H9 (cell line): ENCODE measurements around the gene TNRC6C. TPM values are rescaled to one million over a fixed set of nuclear protein-coding genes. Genes with fewer than 3 reads are reported as not detected.

Experiments
- DNase-seq: peaks from one replicate; pipeline ENCODE4 v3.0.0-alpha.2; 2017
- H2AFZ ChIP-seq: one replicate; pipeline ENCODE4 v1.6.1; 2013; ENCODE audit warnings: mild to moderate bottlenecking, low read length, control low read depth, moderate library complexity
- H2AK5ac ChIP-seq: 2 replicates; pipeline ENCODE4 v1.6.1; 2013; ENCODE audit warnings: low read length, control low read depth, mixed read lengths; ENCODE audit not compliant: insufficient read length
- H2BK120ac ChIP-seq: one replicate; pipeline ENCODE4 v1.6.1; 2013; ENCODE audit warnings: low read depth, mild to moderate bottlenecking, low read length, control low read depth, inconsistent platforms; ENCODE audit not compliant: poor library complexity, severe bottlenecking
- H2BK12ac ChIP-seq: 2 replicates; pipeline ENCODE4 v1.6.1; 2013; ENCODE audit warnings: low read length, control low read depth, mixed read lengths, low read depth; ENCODE audit not compliant: insufficient read length
- H2BK15ac ChIP-seq: 2 replicates; pipeline ENCODE4 v1.6.1; 2013; ENCODE audit warnings: low read depth, low read length, control low read depth
- H2BK20ac ChIP-seq: one replicate; pipeline ENCODE4 v1.6.1; 2013; ENCODE audit warnings: low read depth, mild to moderate bottlenecking, low read length, control low read depth, inconsistent platforms; ENCODE audit not compliant: poor library complexity, severe bottlenecking
- H2BK5ac ChIP-seq: 2 replicates; pipeline ENCODE4 v1.6.1; 2013; ENCODE audit warnings: low read length, control low read depth, mixed read lengths; ENCODE audit not compliant: insufficient read length
- H3K14ac ChIP-seq: 2 replicates; pipeline ENCODE4 v1.6.1; 2013; ENCODE audit warnings: low read length, control low read depth; ENCODE audit not compliant: insufficient read depth
- H3K18ac ChIP-seq: 2 replicates; pipeline ENCODE4 v1.6.1; 2013; ENCODE audit warnings: low read depth, mild to moderate bottlenecking, mixed read lengths, low read length, control low read depth; ENCODE audit not compliant: insufficient read length
- H3K23ac ChIP-seq: 2 replicates; pipeline ENCODE4 v1.6.1; 2013; ENCODE audit warnings: low read length, control low read depth, mixed read lengths, low read depth; ENCODE audit not compliant: insufficient read length
- H3K23me2 ChIP-seq: 2 replicates; pipeline ENCODE4 v1.6.1; 2013; ENCODE audit warnings: low read depth, mild to moderate bottlenecking, mixed read lengths, low read length, control low read depth; ENCODE audit not compliant: insufficient read length, poor library complexity, severe bottlenecking
- H3K27ac ChIP-seq: 2 replicates; pipeline ENCODE4 v1.5.1; 2013; ENCODE audit warnings: low read length, control low read depth, mixed read lengths, low read depth; ENCODE audit not compliant: insufficient read length
- H3K27me3 ChIP-seq: 2 replicates; pipeline ENCODE4 v1.6.1; 2013; ENCODE audit warnings: low read length, control low read depth, inconsistent platforms; ENCODE audit not compliant: insufficient read depth
- H3K4ac ChIP-seq: 2 replicates; pipeline ENCODE4 v1.6.1; 2013; ENCODE audit warnings: low read depth, mild to moderate bottlenecking, control low read depth, inconsistent platforms, low read length, moderate library complexity
- H3K4me1 ChIP-seq: 2 replicates; pipeline ENCODE4 v1.6.1; 2013; ENCODE audit warnings: low read length, control low read depth, inconsistent platforms; ENCODE audit not compliant: insufficient read depth
- H3K4me2 ChIP-seq: 2 replicates; pipeline ENCODE4 v1.6.1; 2013; ENCODE audit warnings: low read length, control low read depth, mixed read lengths; ENCODE audit not compliant: insufficient read length, insufficient read depth
- H3K56ac ChIP-seq: 2 replicates; pipeline ENCODE4 v1.6.1; 2013; ENCODE audit warnings: low read depth, mild to moderate bottlenecking, mixed read lengths, low read length, control low read depth; ENCODE audit not compliant: insufficient read length
- H3K79me1 ChIP-seq: 2 replicates; pipeline ENCODE4 v1.6.1; 2013; ENCODE audit warnings: low read depth, mild to moderate bottlenecking, moderate library complexity, low read length, control low read depth, inconsistent platforms; ENCODE audit not compliant: insufficient read depth, poor library complexity, severe bottlenecking
- H3K79me2 ChIP-seq: 2 replicates; pipeline ENCODE4 v1.6.1; 2013; ENCODE audit warnings: low read length, control low read depth, inconsistent platforms; ENCODE audit not compliant: insufficient read depth
- H3K9ac ChIP-seq: 2 replicates; pipeline ENCODE4 v1.6.1; 2013; ENCODE audit warnings: low read length, control low read depth, mixed read lengths; ENCODE audit not compliant: insufficient read length; ENCODE audit errors: extremely low read depth
- H3K9me3 ChIP-seq: one replicate; pipeline ENCODE4 v1.6.1; 2013; ENCODE audit warnings: low read depth, low read length, inconsistent platforms; ENCODE audit not compliant: control insufficient read depth
- H3T11ph ChIP-seq: one replicate; pipeline ENCODE4 v1.6.1; 2013; ENCODE audit warnings: mild to moderate bottlenecking, low read length, control low read depth, inconsistent platforms
- H4K20me1 ChIP-seq: one replicate; pipeline ENCODE4 v1.6.1; 2013; ENCODE audit not compliant: control insufficient read depth, insufficient read length, insufficient read depth
- H4K5ac ChIP-seq: 2 replicates; pipeline ENCODE4 v1.6.1; 2013; ENCODE audit warnings: low read depth, mild to moderate bottlenecking, mixed read lengths, low read length, control low read depth; ENCODE audit not compliant: insufficient read length
- H4K8ac ChIP-seq: replicated peaks from 2 replicates; pipeline ENCODE4 v1.6.1; 2013; ENCODE audit warnings: low read length, control low read depth, mixed read lengths, low read depth; ENCODE audit not compliant: insufficient read length
- H4K91ac ChIP-seq: 2 replicates; pipeline ENCODE4 v1.6.1; 2013; ENCODE audit warnings: low read depth, mild to moderate bottlenecking, moderate library complexity, mixed read lengths, low read length, control low read depth; ENCODE audit not compliant: insufficient read length
- H3K27ac Mint-ChIP-seq, 3 experiments: 2 replicates in 2 of 3; 3 replicates in 1 of 3; pipeline ENCODE4 v1.8.0; 2020 to 2021; ENCODE audit warnings: mixed read lengths in 3 of 3, mild to moderate bottlenecking in 1 of 3, moderate library complexity in 1 of 3
- H3K27me3 Mint-ChIP-seq: 2 replicates; pipeline ENCODE4 v1.8.0; 2021; ENCODE audit warnings: low read depth, mild to moderate bottlenecking, moderate library complexity, mixed read lengths
- H3K36me3 Mint-ChIP-seq, 3 experiments: 2 replicates in 2 of 3; 3 replicates in 1 of 3; pipeline ENCODE4 v1.8.0; 2020 to 2021; ENCODE audit warnings: low read depth in 3 of 3, mixed read lengths in 3 of 3; ENCODE audit not compliant: insufficient read depth in 1 of 3
- H3K4me1 Mint-ChIP-seq, 2 experiments: 2 replicates each; pipeline ENCODE4 v1.8.0; 2020; ENCODE audit warnings: mixed read lengths in 2 of 2
- H3K4me3 Mint-ChIP-seq, 2 experiments: 2 replicates in 1 of 2; 3 replicates in 1 of 2; pipeline ENCODE4 v1.8.0; 2020 to 2021; ENCODE audit warnings: mild to moderate bottlenecking in 2 of 2, mixed read lengths in 2 of 2, moderate library complexity in 1 of 2
- H3K9me3 Mint-ChIP-seq, 2 experiments: 2 replicates in 1 of 2; 3 replicates in 1 of 2; pipeline ENCODE4 v1.8.0; 2020; ENCODE audit warnings: mild to moderate bottlenecking in 2 of 2, mixed read lengths in 2 of 2, moderate library complexity in 1 of 2
- WGBS: extraction: QIAGEN DNeasy Blood & Tissue Kit; methylation state at CpG from one replicate; pipeline ENCODE4 v1.1.7; 2013; ENCODE audit warnings: missing lambda C conversion rate, low lambda C conversion rate, mixed read lengths; ENCODE audit not compliant: insufficient read length; ENCODE audit errors: extremely low coverage; 5-methylcytosine and 5-hydroxymethylcytosine counted together
- total RNA-seq: library from RNA; stranded (reverse); gene quantifications from 2 replicates; pipeline ENCODE4 v1.2.1, GENCODE V29; 2021
- TF ChIP-seq, protein P1 (sequence below): fragments of 200-600 bp; sonication (generic); conservative IDR thresholded peaks from 3 replicates; pipeline ENCODE4 v1.8.0; 2021; ENCODE audit warnings: antibody characterized with exemption, mild to moderate bottlenecking

TNRC6C gene
- total RNA-seq, 1 experiment from 2014 or later = 24.7 TPM

DNA sequence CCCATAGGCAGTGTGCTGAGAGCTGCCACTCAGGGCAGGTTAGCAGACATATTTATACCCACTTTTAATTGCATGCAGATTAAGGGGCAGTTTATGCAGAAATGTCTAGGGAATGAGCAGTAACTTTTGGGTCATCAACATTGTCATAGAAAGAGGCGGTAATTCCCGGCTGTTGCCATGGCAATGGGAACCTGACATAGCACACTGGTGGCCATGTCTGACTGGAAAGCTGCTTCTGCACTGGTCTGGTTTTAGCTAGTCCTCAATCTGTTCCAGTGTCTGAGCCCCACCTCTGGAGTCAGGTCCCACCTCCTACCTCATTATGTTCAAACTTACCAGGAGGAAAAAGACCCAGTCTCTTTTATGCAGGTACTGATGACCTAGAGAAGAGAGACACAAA lies 31.5 kb upstream of the TNRC6C start:
- H2BK12ac ChIP-seq = no peak overlapping the region
- no peak overlapping the region for H3K4me3 Mint-ChIP-seq
- no peak overlapping the region for H3K4me2 ChIP-seq
- peaks cover 50% of the 10 kb centered on the region for H3K27me3 Mint-ChIP-seq
- no peak for DNase-seq
- H2BK5ac ChIP-seq = no peak overlapping the region
- no peak overlapping the region for H3K4ac ChIP-seq
- H3K4me1 ChIP-seq = peaks cover 18% of the 10 kb centered on the region; the same call in 1 of the 2 replicates
- H4K20me1 ChIP-seq = peaks cover 2% of the 10 kb centered on the region
- no peak overlapping the region for H2AK5ac ChIP-seq
- H4K91ac ChIP-seq = no peak overlapping the region
- peaks cover 0 to 2% of the 10 kb centered on the region in 2 experiments; a peak in 2 of 5 replicates for H3K9me3 Mint-ChIP-seq
- no peak overlapping the region for H3K23ac ChIP-seq
- no peaks in the 10 kb centered on the region for H3K27me3 ChIP-seq
- WGBS = no CpG with 5 or more reads among the region's 2 CpGs
- H3K9ac ChIP-seq = no peak overlapping the region
- H3K23me2 ChIP-seq = no peaks in the 10 kb centered on the region
- no peak overlapping the region for H2BK20ac ChIP-seq
- no peak overlapping the region for H2BK120ac ChIP-seq
- H3K27ac Mint-ChIP-seq = no peak overlapping the region
- no peaks in the 10 kb centered on the region for H3K79me2 ChIP-seq
- no peak overlapping the region for H3K56ac ChIP-seq
- no peak overlapping the region for H2BK15ac ChIP-seq
- H3T11ph ChIP-seq = no peak overlapping the region
- TF ChIP-seq, protein P1, sequence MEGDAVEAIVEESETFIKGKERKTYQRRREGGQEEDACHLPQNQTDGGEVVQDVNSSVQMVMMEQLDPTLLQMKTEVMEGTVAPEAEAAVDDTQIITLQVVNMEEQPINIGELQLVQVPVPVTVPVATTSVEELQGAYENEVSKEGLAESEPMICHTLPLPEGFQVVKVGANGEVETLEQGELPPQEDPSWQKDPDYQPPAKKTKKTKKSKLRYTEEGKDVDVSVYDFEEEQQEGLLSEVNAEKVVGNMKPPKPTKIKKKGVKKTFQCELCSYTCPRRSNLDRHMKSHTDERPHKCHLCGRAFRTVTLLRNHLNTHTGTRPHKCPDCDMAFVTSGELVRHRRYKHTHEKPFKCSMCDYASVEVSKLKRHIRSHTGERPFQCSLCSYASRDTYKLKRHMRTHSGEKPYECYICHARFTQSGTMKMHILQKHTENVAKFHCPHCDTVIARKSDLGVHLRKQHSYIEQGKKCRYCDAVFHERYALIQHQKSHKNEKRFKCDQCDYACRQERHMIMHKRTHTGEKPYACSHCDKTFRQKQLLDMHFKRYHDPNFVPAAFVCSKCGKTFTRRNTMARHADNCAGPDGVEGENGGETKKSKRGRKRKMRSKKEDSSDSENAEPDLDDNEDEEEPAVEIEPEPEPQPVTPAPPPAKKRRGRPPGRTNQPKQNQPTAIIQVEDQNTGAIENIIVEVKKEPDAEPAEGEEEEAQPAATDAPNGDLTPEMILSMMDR = no peak
- H3K36me3 Mint-ChIP-seq = no peaks in the 10 kb centered on the region; a peak in 1 of 7 replicates
- H2AFZ ChIP-seq = no peak overlapping the region
- H3K14ac ChIP-seq = no peak overlapping the region
- H4K8ac ChIP-seq = no peak overlapping the region
- no peaks in the 10 kb centered on the region for H3K9me3 ChIP-seq
- peaks cover 76 to 86% of the 10 kb centered on the region in 2 experiments for H3K4me1 Mint-ChIP-seq
- no peak overlapping the region for H3K27ac ChIP-seq
- no peak overlapping the region for H3K18ac ChIP-seq
- no peaks in the 10 kb centered on the region for H3K79me1 ChIP-seq
- H4K5ac ChIP-seq = no peak overlapping the region
